ENCODE measurements around the gene XXYLT1.

DNA sequence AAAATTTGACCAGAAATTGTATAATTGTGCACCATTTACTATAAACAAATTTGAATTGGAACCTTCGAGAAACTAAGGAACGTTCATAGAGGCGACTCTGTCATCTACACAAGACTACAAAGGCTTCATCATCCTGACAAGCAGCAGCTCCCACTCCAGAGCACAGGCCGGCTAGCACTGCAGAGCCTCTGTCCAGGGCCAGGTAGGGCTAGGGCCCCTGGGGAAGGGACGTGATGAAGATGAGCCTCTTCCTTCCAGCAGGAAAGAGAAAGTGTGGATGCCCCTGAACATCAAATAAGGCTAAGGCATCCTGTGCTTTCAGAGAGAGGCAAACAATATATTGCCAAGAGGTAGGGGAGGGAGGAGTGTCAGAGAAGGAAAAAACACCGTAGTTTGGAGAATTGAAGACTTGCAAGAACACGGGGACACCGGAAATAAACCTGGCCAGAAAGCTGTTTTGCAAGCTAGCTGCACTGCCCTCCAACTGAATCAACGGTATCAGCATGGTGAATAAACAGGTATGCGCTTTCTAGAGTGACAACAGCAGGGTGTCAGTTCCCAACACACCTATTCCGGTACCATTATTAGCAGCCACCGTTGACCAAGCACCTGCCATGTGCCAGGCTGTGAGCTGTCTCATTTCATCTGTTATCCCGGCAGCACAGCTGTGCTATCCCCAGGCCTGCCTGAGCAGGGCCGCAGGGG, 12.4 kb downstream of the XXYLT1 start:
- TF ChIP-seq SMAD3 (CRISPR knock-in tag; conservative IDR thresholded peaks at IDR 0.05) (no peak), MEF2D (tag; conservative IDR thresholded peaks at IDR 0.05; ENCODE audit: low read depth) (no peak), MYC (IDR thresholded peaks at IDR 0.05; ENCODE audit: low read depth, low read length) (no peak), MYC (CRISPR knock-in tag; IDR thresholded peaks at IDR 0.05; ENCODE audit: borderline replicate concordance, low read depth) (no peak), PHF21A (IDR thresholded peaks at IDR 0.05; ENCODE audit: borderline replicate concordance, low read depth) (no peak), ZNF174 (CRISPR knock-in tag; IDR thresholded peaks at IDR 0.05) (no peak), FOXK1 (CRISPR knock-in tag; IDR thresholded peaks at IDR 0.05; ENCODE audit: borderline replicate concordance) (no peak), POLR3A (IDR thresholded peaks at IDR 0.05; ENCODE audit: borderline replicate concordance, extremely low read depth, insufficient read depth, insufficient read length) (no peak), CBX2 (IDR thresholded peaks at IDR 0.05; ENCODE audit: insufficient read depth, low read length, poor library complexity, severe bottlenecking) (no peak), CEBPB (tag; IDR thresholded peaks at IDR 0.05) (no peak), MAZ (CRISPR knock-in tag; conservative IDR thresholded peaks at IDR 0.05 in 1 of 2, IDR thresholded peaks at IDR 0.05 in 1 of 2) (no peak), PHF8 (IDR thresholded peaks at IDR 0.05; ENCODE audit: borderline replicate concordance, low read length) (no peak)
- TF ChIP-seq, protein P1, sequence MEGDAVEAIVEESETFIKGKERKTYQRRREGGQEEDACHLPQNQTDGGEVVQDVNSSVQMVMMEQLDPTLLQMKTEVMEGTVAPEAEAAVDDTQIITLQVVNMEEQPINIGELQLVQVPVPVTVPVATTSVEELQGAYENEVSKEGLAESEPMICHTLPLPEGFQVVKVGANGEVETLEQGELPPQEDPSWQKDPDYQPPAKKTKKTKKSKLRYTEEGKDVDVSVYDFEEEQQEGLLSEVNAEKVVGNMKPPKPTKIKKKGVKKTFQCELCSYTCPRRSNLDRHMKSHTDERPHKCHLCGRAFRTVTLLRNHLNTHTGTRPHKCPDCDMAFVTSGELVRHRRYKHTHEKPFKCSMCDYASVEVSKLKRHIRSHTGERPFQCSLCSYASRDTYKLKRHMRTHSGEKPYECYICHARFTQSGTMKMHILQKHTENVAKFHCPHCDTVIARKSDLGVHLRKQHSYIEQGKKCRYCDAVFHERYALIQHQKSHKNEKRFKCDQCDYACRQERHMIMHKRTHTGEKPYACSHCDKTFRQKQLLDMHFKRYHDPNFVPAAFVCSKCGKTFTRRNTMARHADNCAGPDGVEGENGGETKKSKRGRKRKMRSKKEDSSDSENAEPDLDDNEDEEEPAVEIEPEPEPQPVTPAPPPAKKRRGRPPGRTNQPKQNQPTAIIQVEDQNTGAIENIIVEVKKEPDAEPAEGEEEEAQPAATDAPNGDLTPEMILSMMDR (IDR thresholded peaks at IDR 0.05 in 2 of 3, conservative IDR thresholded peaks at IDR 0.05 in 1 of 3; ENCODE audit: insufficient read depth in 2 of 3, low read depth in 1 of 3, low read length in 3 of 3) = no peak

All from K562 (cell line).